HEK293 (cell line): Measurements from ENCODE around the gene TVP23C.

Experiments
- CTCF ChIA-PET: fragments of 350-600 bp; formaldehyde crosslinking; extraction: SDS; loops from one replicate; lab custom pipeline; 2021; ENCODE audit warnings: antibody characterized with exemption; lab: Yijun Ruan, JAX
- POLR2A ChIA-PET: fragments of 300-600 bp; formaldehyde crosslinking; extraction: SDS; loops from one replicate; lab custom pipeline; 2020; ENCODE audit warnings: antibody characterized with exemption, inconsistent platforms; lab: Yijun Ruan, JAX
- H3K27ac ChIP-seq: fragments of 200-500 bp; sonication (Bioruptor generic); 2 replicates; pipeline ENCODE4 v1.5.1; 2014; ENCODE audit warnings: low read depth, low read length, control low read depth, inconsistent platforms; ENCODE audit errors: extremely low read depth
- H3K36me3 ChIP-seq, 2 experiments: fragments of 200-500 bp in 1 of 2; sonication (Bioruptor generic) in 1 of 2; 1 replicate in 1 of 2; 2 replicates in 1 of 2; pipeline ENCODE4 v1.5.1; 2014 to 2017; ENCODE audit warnings: inconsistent platforms in 2 of 2, low read length in 2 of 2; ENCODE audit not compliant: control insufficient read depth in 2 of 2, insufficient read depth in 1 of 2
- H3K4me1 ChIP-seq: fragments of 200-500 bp; sonication (Bioruptor generic); 2 replicates; pipeline ENCODE4 v1.5.1; 2014; ENCODE audit warnings: mild to moderate bottlenecking, low read length, inconsistent platforms; ENCODE audit not compliant: control insufficient read depth, insufficient read depth
- H3K4me3 ChIP-seq: 2 replicates; pipeline ENCODE4 v1.5.1; 2011; ENCODE audit warnings: low read depth, mild to moderate bottlenecking, control low read depth, low read length, moderate library complexity
- H3K9me3 ChIP-seq: fragments of 200-500 bp; sonication (Bioruptor generic); 2 replicates; pipeline ENCODE4 v1.5.1; 2014; ENCODE audit warnings: low read depth, low read length, inconsistent platforms; ENCODE audit not compliant: control insufficient read depth, insufficient read depth
- BCL6B ChIP-seq: fragments of 450-650 bp; formaldehyde crosslinking; IDR thresholded peaks from 2 replicates; pipeline ENCODE4 v1.5.1; 2017; ENCODE audit warnings: missing biosample characterization, missing genetic modification characterization
- SETDB1 ChIP-seq: IDR thresholded peaks from one replicate; pipeline ENCODE4 v1.6.1; 2017; ENCODE audit warnings: mild to moderate bottlenecking, low read length, moderate library complexity, mixed read lengths; ENCODE audit not compliant: insufficient read length
- WT1 ChIP-seq: fragments of 450-650 bp; formaldehyde crosslinking; IDR thresholded peaks from 2 replicates; pipeline ENCODE4 v1.5.1; 2016; ENCODE audit warnings: missing biosample characterization, missing genetic modification characterization
- ZBTB21 ChIP-seq: fragments of 450-650 bp; formaldehyde crosslinking; IDR thresholded peaks from 2 replicates; pipeline ENCODE4 v1.5.1; 2017; ENCODE audit warnings: missing biosample characterization, missing genetic modification characterization
- ZNF114 ChIP-seq: fragments of 450-650 bp; formaldehyde crosslinking; IDR thresholded peaks from 2 replicates; pipeline ENCODE4 v1.5.0; 2017; ENCODE audit warnings: missing biosample characterization, missing genetic modification characterization
- ZNF155 ChIP-seq: fragments of 450-650 bp; formaldehyde crosslinking; IDR thresholded peaks from 2 replicates; pipeline ENCODE4 v1.5.1; 2016; ENCODE audit warnings: missing biosample characterization, missing genetic modification characterization
- ZNF169 ChIP-seq: fragments of 450-650 bp; formaldehyde crosslinking; IDR thresholded peaks from 2 replicates; pipeline ENCODE4 v1.5.1; 2016; ENCODE audit warnings: missing biosample characterization, missing genetic modification characterization
- ZNF202 ChIP-seq: fragments of 450-650 bp; formaldehyde crosslinking; IDR thresholded peaks from 2 replicates; pipeline ENCODE4 v1.5.1; 2016; ENCODE audit warnings: missing biosample characterization, missing genetic modification characterization, borderline replicate concordance
- ZNF223 ChIP-seq: fragments of 450-650 bp; formaldehyde crosslinking; IDR thresholded peaks from 2 replicates; pipeline ENCODE4 v1.5.1; 2016; ENCODE audit warnings: missing biosample characterization, missing genetic modification characterization
- ZNF23 ChIP-seq: fragments of 450-650 bp; formaldehyde crosslinking; IDR thresholded peaks from 2 replicates; pipeline ENCODE4 v1.5.1; 2016; ENCODE audit warnings: missing biosample characterization, missing genetic modification characterization, borderline replicate concordance
- ZNF292 ChIP-seq: fragments of 450-650 bp; formaldehyde crosslinking; IDR thresholded peaks from 2 replicates; pipeline ENCODE4 v1.5.1; 2016; ENCODE audit warnings: low read depth, missing biosample characterization, missing genetic modification characterization, borderline replicate concordance
- ZNF335 ChIP-seq: fragments of 450-650 bp; formaldehyde crosslinking; conservative IDR thresholded peaks from 2 replicates; pipeline ENCODE4 v1.5.1; 2016; ENCODE audit warnings: missing biosample characterization, missing genetic modification characterization
- ZNF423 ChIP-seq: fragments of 450-650 bp; formaldehyde crosslinking; IDR thresholded peaks from 2 replicates; pipeline ENCODE4 v1.5.1; 2016; ENCODE audit warnings: missing biosample characterization, missing genetic modification characterization
- ZNF449 ChIP-seq: fragments of 450-650 bp; formaldehyde crosslinking; IDR thresholded peaks from 2 replicates; pipeline ENCODE4 v1.5.1; 2017; ENCODE audit warnings: missing biosample characterization, mild to moderate bottlenecking, missing genetic modification characterization, moderate library complexity
- ZNF488 ChIP-seq: fragments of 450-650 bp; formaldehyde crosslinking; IDR thresholded peaks from 2 replicates; pipeline ENCODE4 v1.5.1; 2016; ENCODE audit warnings: missing biosample characterization, missing genetic modification characterization
- ZNF513 ChIP-seq: fragments of 450-650 bp; IDR thresholded peaks from 2 replicates; pipeline ENCODE4 v1.5.1; 2018; ENCODE audit warnings: missing biosample characterization, missing genetic modification characterization
- ZNF664 ChIP-seq: fragments of 450-650 bp; formaldehyde crosslinking; IDR thresholded peaks from 2 replicates; pipeline ENCODE4 v1.5.1; 2016; ENCODE audit warnings: missing biosample characterization, missing genetic modification characterization
- ZNF768 ChIP-seq: fragments of 450-650 bp; formaldehyde crosslinking; IDR thresholded peaks from 2 replicates; pipeline ENCODE4 v1.5.1; 2018; ENCODE audit warnings: missing biosample characterization, mild to moderate bottlenecking, missing genetic modification characterization
- ZNF792 ChIP-seq: fragments of 450-650 bp; formaldehyde crosslinking; IDR thresholded peaks from 2 replicates; pipeline ENCODE4 v1.5.1; 2016; ENCODE audit warnings: missing biosample characterization, missing genetic modification characterization
- ZSCAN23 ChIP-seq: fragments of 450-650 bp; formaldehyde crosslinking; IDR thresholded peaks from 2 replicates; pipeline ENCODE4 v1.5.1; 2016; ENCODE audit warnings: missing biosample characterization, missing genetic modification characterization

The TVP23C gene

GRCh38 chr17:15509095-15509494 lies 54.2 kb downstream of the TVP23C start:
- TF ChIP-seq ZNF155 (tag by site-specific recombination) (no peak), ZNF664 (no peak), BCL6B (tag by site-specific recombination) (no peak), SETDB1 (no peak), ZNF488 (tag by site-specific recombination) (no peak), ZNF114 (tag by site-specific recombination) (no peak), ZNF23 (no peak), ZNF335 (tag by site-specific recombination) (no peak), WT1 (tag by site-specific recombination) (no peak), ZNF292 (tag by site-specific recombination) (no peak), ZBTB21 (tag by site-specific recombination) (no peak), ZNF449 (no peak), ZSCAN23 (tag by site-specific recombination) (no peak)
- H3K27ac ChIP-seq = no peak overlapping the region
- CTCF ChIA-PET = interaction anchor here (0.6 to 1.4 kb wide), 4 partner anchors 248 to 313 kb away, joined by 3 to 5 read pairs (median 4); no protein-coding TSS in a partner anchor
- POLR2A ChIA-PET = no interaction called here
- H3K36me3 ChIP-seq = peaks cover 0 to 49% of the 10 kb centered on the region in 2 experiments; a peak in 1 of 3 replicates
- H3K9me3 ChIP-seq = no peaks in the 10 kb centered on the region
- no peaks in the 10 kb centered on the region for H3K4me1 ChIP-seq
- H3K4me3 ChIP-seq = no peak overlapping the region

GRCh38 chr17:15508466-15508865 lies 54.8 kb downstream of the TVP23C start:
- Histone ChIP-seq H3K36me3 (peaks cover 0 to 43% of the 10 kb centered on the region in 2 experiments; a peak in 1 of 3 replicates), H3K4me1 (no peaks in the 10 kb centered on the region), H3K27ac (no peak overlapping the region), H3K4me3 (no peak overlapping the region), H3K9me3 (no peaks in the 10 kb centered on the region)
- TF ChIP-seq ZNF792 (no peak), ZNF202 (no peak), ZNF423 (no peak), ZNF768 (no peak), ZNF513 (tag by site-specific recombination) (no peak), ZNF169 (tag by site-specific recombination) (no peak), ZNF223 (tag by site-specific recombination) (no peak)
- POLR2A ChIA-PET = no interaction called here
- CTCF ChIA-PET = interaction anchor here (1.2 to 1.3 kb wide), 2 partner anchors 251 to 260 kb away, joined by 3 to 5 read pairs; no protein-coding TSS in a partner anchor
